SK-N-MC (cell line): ENCODE data around the gene AQP5.

Experiments
- EZH2 ChIP-seq: fragments of 200-600 bp; sonication (generic); IDR thresholded peaks from one replicate; pipeline ENCODE4 v1.6.1; 2017; ENCODE audit warnings: antibody characterized with exemption
- POLR2AphosphoS5 ChIP-seq: IDR thresholded peaks from 2 replicates; pipeline ENCODE4 v1.6.1; 2012; ENCODE audit warnings: mild to moderate bottlenecking, low read depth, low read length, borderline replicate concordance

DNA sequence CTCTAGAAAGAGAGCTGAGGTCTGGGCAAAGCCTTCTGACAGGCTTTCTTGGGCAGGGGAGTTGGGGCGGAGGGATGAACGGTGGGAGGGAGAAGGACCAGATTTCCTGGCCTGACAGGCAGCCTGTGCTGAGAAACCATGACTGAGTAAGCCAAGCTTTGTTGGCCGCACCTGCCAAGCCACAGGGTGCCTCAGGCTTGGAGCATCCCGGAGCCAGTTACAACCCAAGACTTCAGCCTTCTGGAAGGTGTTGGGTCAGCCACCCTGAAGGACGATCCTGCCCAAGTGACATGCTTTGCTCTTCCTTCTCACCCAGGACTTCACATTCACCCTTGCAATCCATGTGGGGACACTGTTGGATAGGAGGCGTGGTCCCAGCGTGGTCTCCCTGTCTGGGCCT is 32.1 kb upstream of the AQP5 start:
- TF ChIP-seq POLR2AphosphoS5 (no peak), EZH2 (no peak)
